ENCODE data around the gene TOR2A.

Gene TOR2A

GRCh38 chr9:127715470-127716337 lies 19.4 kb downstream of the TOR2A start, which contains the start of the genes PTRH1 and TTC16:
PTRH1 (minus strand) TSS chr9:127715663; CDS start chr9:127715639, 24 bp downstream.
TTC16 (plus strand) TSS chr9:127716079; CDS start chr9:127716146, 67 bp downstream.
- DNase-seq = peak; percentile 89 to 98

- DNase-seq = no peak
These were observed 20.1 kb downstream of the TOR2A start for GRCh38 chr9:127714951-127715469.

- no peak for DNase-seq
These were observed 20.9 kb downstream of the TOR2A start for GRCh38 chr9:127714020-127714750.

GRCh38 chr9:127712867-127713266 lies 22.2 kb downstream of the TOR2A start:
- DNase-seq = no peak

- DNase-seq = no peak
These were observed 22.7 kb downstream of the TOR2A start for GRCh38 chr9:127712371-127712770.

DNA sequence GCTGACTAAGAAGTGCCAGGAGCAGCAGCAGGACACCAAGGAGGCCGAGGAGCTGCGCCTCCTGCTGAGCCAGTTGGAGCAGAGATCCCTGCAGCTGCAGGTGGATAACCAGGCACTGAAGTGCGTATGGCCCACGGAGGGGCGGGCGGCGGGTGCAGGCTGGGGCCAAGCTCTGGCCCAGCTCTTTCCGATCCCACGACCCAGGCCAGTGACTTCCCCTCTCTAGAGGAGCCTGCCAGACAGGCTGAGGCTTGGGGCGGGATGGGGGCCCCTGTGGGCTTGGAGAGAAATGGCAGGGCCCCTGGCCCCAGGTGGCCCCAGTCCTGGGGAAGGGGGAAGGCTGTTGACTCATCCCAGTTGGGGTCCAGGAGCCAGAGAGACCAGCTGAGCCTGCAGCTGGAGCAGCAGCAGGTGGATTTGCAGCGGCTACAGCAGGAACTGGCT lies 23.2 kb downstream of the TOR2A start:
- no peak for DNase-seq

DNA sequence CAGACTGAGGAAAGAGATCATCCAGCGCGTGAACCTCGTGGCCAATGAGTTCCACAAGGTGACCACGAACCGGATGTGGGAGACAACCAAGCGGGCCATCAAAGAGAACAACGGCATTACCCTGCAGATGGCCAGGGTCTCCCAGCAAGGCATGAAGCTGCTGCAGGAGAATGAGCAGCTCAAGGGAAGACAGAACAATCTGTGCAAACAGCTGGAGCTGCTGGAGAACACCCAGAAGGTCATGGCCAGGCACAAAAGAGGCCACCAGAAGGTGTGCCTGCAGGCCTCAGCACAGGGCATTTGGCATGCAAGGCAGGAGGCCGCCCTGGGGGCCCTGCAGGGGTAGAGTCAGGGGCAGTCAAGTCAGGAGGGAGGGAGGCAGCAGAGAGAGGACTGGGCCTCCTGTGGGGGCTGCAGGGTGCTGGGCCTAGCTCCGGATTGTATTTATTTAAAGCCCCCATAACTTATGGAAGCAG lies 23.8 kb downstream of the TOR2A start:
- no peak for DNase-seq

GRCh38 chr9:127710204-127710783 lies 24.8 kb downstream of the TOR2A start:
- DNase-seq = no peak

- no peak for DNase-seq
These were observed 26.0 kb downstream of the TOR2A start for GRCh38 chr9:127708952-127709587.

GRCh38 chr9:127707766-127708165 lies 27.3 kb downstream of the TOR2A start:
- DNase-seq = no peak

GRCh38 chr9:127706836-127707241 lies 28.3 kb downstream of the TOR2A start, which contains the start of gene CFAP157:
CFAP157 (plus strand) TSS chr9:127706988; CDS start chr9:127707032, 44 bp downstream.
- no peak for DNase-seq

DNA sequence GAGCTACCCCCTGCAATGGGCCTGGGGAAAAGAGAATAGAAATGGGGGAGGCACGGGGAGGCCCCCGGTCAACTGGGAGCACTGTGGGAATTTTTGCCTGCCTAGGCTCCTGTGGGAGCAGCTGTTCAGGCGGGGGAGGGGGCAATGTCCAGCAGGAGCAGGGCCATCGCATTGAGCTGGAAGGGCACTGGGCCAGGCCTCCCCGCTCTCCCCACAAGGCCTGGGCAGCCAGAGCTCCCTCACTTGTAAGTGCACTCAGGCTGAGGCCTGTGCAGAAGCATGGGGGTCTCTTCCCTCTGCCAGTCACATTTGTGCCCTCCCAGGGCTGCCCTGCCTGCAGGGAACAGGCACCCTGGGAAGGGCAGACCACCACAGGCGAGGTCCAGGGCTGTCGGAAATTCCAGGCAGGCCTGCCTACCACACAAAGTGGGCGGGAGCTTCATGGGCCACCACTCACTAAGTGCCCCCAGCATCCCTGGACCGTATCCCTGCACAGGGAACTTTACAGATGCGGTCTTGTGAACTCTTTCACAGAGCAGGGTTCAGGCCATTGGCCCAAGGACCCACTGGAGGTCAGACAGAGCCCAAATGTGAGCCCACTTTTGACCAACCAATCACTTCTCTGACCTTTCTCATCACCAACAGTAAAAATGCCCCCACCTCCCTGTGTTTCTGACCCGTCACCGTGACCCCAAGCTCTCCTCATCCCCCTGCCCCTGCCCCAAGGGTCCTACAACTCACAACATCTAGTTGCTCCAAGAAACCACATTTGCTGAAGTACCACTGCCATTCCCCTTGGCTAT lies 29.3 kb downstream of the TOR2A start:
- DNase-seq = no peak

GRCh38 chr9:127703289-127703946 lies 31.7 kb downstream of the TOR2A start:
- no peak for DNase-seq

DNA sequence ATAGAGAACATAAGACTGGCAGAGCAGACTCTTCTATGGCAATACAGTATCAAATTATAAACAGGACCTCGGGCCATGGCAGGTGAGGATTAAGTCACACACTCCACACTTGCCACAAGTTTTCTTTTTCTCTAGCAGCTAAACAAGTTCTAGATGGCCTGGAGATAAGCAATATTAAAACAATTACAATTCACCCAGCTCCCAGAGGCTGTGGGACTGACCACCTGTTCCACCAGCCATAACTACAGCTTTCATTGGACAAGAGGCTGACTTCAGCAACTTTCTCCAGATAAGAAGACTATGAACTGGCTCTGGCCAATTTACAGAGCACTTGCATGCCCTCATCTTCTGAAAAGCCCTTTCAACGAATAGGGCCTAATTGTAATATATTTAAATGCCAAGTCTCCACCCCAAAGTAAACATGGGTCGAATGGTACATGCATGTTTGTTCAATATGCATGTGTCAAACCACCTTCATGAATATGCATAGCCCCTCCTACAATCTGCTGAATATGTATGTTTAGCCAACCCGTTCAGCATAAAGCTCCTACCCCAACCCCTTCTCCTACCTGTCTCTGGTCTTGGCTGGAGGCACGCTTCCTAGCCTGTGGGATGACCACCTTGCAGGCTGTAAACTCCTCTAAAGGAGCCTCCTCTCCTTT lies 34.4 kb downstream of the TOR2A start:
- DNase-seq = no peak

- DNase-seq = no peak
These were observed 35.0 kb downstream of the TOR2A start for GRCh38 chr9:127700140-127700539.

DNA sequence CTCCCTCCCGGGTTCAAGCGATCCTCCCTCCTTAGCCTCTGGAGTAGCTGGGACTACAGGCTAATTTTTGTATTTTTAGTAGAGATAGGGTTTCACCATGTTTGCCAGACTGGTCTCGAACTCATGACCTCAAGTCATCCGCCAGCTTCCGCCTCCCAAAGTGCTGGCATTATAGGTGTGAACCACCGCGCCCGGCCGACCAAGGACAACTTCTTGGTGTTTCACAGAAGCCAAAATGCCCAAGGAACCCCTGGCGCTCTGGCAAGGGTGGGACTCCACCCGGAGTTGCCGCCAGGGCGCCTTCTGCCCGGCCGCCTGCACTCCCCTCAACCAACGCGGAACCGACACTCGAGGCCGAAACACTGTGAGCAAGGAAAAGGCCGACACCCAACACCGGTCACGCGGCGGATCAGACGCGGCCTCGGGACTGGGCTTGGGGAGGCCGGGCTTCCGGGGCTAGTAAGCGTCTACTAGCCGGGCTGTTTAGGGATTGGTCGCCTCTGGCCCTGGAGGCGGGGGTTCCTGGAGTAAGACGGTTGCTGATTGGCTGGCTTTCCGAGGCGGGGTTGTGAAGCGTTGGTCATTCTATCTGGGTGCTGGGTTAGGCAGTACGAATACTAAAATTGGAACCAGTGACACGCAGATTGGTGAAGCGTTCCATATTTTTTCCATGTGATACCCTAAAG lies 36.0 kb downstream of the TOR2A start:
- peak; percentile 62 to 69 for DNase-seq

DNA sequence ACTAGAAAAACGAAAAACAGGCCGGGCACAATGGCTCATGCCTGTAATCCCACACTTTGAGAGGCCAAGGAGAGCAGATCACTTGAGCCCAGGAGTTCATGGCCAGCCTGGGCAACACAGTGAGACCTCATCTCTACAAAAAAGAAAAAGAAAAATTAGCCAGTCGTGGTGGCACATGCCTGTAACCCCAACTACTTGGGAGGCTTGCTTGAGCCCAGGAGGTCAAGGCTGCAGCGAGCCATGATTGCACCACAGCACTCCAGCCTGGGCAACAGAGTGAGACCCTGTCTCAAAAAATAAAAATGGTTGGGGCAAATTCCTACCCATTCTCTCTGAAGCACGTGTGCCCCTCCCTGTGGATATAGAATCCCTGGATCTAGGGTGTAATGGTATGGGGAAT lies 36.7 kb downstream of the TOR2A start:
- DNase-seq = no peak

DNA sequence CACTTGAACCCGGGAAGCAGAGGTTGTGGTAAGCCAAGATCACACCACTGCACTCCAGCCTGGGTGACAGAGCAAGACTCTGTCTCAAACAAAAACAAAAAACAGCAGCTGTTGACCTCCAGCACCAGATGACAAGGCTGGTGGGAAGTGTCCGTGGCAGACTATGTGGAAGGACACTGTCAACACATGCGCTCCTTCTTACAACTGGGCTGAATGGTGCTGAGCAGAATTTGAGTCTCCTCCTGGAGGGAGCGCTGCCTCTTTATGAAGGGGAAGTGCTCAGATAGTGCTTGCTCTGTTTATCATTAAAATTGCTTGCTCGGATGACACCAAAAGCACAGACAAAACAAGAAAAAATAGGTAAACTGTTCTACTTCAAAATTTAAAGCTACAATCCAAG lies 37.5 kb downstream of the TOR2A start:
- DNase-seq = no peak

- DNase-seq = no peak
These were observed 40.0 kb downstream of the TOR2A start for GRCh38 chr9:127694890-127695720.

Measured in bone marrow (tissue), 2 donors.